ENCODE measurements around the gene CYP46A1. TPM values are rescaled to one million over a fixed set of nuclear protein-coding genes. Genes with fewer than 3 reads are reported as not detected.

The CYP46A1 gene
- total RNA-seq, 3 donors from 2014 or later: 0.08 to 0.32 (median 0.14) TPM

DNA sequence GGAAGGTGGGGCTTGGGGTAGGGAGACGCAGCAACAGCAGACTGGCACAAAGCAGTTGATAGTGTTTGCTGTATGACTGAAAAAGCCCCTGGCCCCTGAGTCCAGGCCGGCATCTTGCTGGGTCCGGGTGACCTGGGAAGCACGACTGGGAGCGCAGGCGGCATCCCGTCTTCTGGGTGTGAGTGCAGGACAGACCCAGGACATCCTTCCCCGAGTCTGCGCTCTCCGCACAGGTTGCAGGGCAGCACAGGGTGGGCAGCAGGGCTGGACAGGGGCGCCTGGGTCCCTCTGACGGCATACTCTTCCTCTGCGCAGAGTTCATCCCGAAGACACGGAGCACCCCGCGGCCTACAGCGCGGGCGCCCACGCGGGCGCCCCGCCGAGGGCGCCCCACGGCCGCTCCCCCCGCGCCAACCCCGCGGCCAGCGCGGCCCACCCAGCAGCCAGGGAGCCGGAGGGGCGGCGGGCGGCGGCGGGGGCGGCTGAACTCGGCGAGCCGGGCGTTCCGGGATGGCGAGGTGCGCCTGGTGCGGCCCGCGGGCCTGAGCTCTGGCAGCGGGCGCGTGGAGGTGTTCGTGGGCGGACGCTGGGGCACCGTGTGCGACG lies 9.2 kb upstream of the CYP46A1 start:
- H3K4me3 Mint-ChIP-seq: no peak overlapping the region
- H3K9me3 Mint-ChIP-seq: no peaks in the 10 kb centered on the region
- no peaks in the 10 kb centered on the region for H3K36me3 Mint-ChIP-seq (ENCODE audit: insufficient read depth)
- ATAC-seq (no peak), DNase-seq (no peak)
- H3K4me1 Mint-ChIP-seq (ENCODE audit: low read depth): peaks cover 21% of the 10 kb centered on the region
- peaks cover 16% of the 10 kb centered on the region for H3K27me3 Mint-ChIP-seq (ENCODE audit: low read depth)

DNA sequence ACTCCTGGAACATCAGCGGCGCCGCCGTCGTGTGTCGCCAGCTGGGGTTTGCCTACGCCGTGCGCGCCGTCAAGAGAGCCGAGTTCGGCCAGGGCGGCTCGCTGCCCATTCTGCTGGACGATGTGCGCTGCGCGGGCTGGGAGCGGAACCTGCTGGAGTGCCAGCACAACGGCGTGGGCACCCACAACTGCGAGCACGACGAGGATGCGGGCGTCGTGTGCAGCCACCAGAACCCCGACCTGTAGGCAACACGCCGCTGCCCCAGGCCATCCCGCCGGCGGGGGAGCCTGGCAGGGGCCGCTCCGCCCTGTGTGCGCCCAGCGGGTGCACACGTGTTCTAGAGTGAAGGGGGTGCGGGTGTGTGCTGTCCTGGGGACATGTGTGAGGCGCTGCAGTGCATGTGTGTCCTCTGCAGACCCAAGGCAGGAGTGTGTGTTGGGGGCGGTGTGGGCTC lies 8.7 kb upstream of the CYP46A1 start:
- no peak for DNase-seq
- H3K36me3 Mint-ChIP-seq (ENCODE audit: insufficient read depth): no peaks in the 10 kb centered on the region
- no peak overlapping the region for H3K4me3 Mint-ChIP-seq
- no peaks in the 10 kb centered on the region for H3K9me3 Mint-ChIP-seq
- no peak for ATAC-seq
- H3K4me1 Mint-ChIP-seq (ENCODE audit: low read depth): peaks cover 21% of the 10 kb centered on the region
- H3K27me3 Mint-ChIP-seq (ENCODE audit: low read depth): peaks cover 16% of the 10 kb centered on the region

GRCh38 chr14:99675951-99676350 lies 8.1 kb upstream of the CYP46A1 start:
- Mint-ChIP-seq H3K9me3 (no peaks in the 10 kb centered on the region), H3K36me3 (ENCODE audit: insufficient read depth) (no peaks in the 10 kb centered on the region), H3K4me3 (no peak overlapping the region), H3K27me3 (ENCODE audit: low read depth) (peaks cover 16% of the 10 kb centered on the region), H3K4me1 (ENCODE audit: low read depth) (peaks cover 21% of the 10 kb centered on the region)
- DNase-seq: no peak
- no peak for ATAC-seq

DNA sequence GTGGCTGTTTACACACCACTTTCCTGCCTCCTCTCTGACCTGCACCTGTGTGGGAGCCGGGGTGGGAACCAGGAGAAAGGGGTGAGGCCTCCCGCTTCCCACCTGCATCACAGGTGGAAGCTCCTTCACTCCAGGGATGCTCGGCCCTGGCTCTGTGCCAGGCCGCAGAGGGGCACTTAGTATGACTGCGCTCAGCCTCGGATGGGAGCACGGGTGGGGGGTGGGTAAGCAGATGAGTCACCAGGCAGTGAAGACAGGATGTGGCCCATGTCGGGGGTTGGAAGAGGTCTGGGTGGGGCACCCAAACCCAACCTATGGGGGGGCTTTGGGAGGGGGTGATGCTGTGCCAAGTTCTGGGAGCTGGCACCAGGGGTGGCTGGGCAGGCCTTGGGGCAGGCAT lies 7.4 kb upstream of the CYP46A1 start:
- H3K27me3 Mint-ChIP-seq (ENCODE audit: low read depth): peaks cover 16% of the 10 kb centered on the region
- DNase-seq (no peak), ATAC-seq (no peak)
- no peaks in the 10 kb centered on the region for H3K9me3 Mint-ChIP-seq
- no peak overlapping the region for H3K4me3 Mint-ChIP-seq
- H3K4me1 Mint-ChIP-seq (ENCODE audit: low read depth): peaks cover 21% of the 10 kb centered on the region
- H3K36me3 Mint-ChIP-seq (ENCODE audit: insufficient read depth): no peaks in the 10 kb centered on the region

- Mint-ChIP-seq H3K4me1 (ENCODE audit: low read depth) (peaks cover 19% of the 10 kb centered on the region), H3K27me3 (ENCODE audit: low read depth) (peaks cover 15% of the 10 kb centered on the region), H3K36me3 (ENCODE audit: insufficient read depth) (no peaks in the 10 kb centered on the region), H3K9me3 (no peaks in the 10 kb centered on the region), H3K4me3 (no peak overlapping the region)
- DNase-seq: no peak
- ATAC-seq: no peak
Observed at GRCh38 chr14:99677231-99678140, 6.6 kb upstream of the CYP46A1 start.

DNA sequence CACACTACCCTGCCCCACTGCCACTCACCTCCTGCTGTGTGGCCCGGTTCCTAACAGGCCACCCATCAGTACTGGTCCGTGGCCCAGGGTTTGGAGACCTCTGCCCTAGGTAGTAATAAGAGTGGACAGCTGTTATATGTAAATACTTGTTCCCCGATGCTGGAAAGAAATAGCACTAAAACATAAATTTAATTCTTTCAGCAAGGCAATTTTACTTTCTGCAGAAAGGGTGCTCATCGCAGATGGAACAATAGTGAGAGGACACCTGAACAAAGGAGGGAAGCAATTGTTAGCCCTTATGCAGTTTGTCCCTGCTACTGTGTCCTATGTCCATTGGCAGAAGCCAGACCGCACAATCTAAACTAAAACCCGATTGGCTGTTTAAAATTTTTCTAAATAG lies 5.9 kb upstream of the CYP46A1 start:
- DNase-seq: no peak
- Mint-ChIP-seq H3K9me3 (no peaks in the 10 kb centered on the region), H3K36me3 (ENCODE audit: insufficient read depth) (no peaks in the 10 kb centered on the region), H3K4me1 (ENCODE audit: low read depth) (peaks cover 15% of the 10 kb centered on the region), H3K27me3 (ENCODE audit: low read depth) (peaks cover 10% of the 10 kb centered on the region), H3K4me3 (no peak overlapping the region)
- ATAC-seq: no peak

GRCh38 chr14:99679111-99679510 lies 5.0 kb upstream of the CYP46A1 start:
- Mint-ChIP-seq H3K27me3 (ENCODE audit: low read depth) (peaks cover 8% of the 10 kb centered on the region), H3K9me3 (no peaks in the 10 kb centered on the region), H3K4me3 (no peak overlapping the region), H3K4me1 (ENCODE audit: low read depth) (peaks cover 16% of the 10 kb centered on the region), H3K36me3 (ENCODE audit: insufficient read depth) (no peaks in the 10 kb centered on the region)
- ATAC-seq (no peak), DNase-seq (no peak)

GRCh38 chr14:99679543-99679942 lies 4.6 kb upstream of the CYP46A1 start:
- peaks cover 4% of the 10 kb centered on the region for H3K27me3 Mint-ChIP-seq (ENCODE audit: low read depth)
- no peak overlapping the region for H3K4me3 Mint-ChIP-seq
- no peaks in the 10 kb centered on the region for H3K36me3 Mint-ChIP-seq (ENCODE audit: insufficient read depth)
- H3K4me1 Mint-ChIP-seq (ENCODE audit: low read depth): peaks cover 16% of the 10 kb centered on the region
- DNase-seq (no peak), ATAC-seq (no peak)
- H3K9me3 Mint-ChIP-seq: no peaks in the 10 kb centered on the region

DNA sequence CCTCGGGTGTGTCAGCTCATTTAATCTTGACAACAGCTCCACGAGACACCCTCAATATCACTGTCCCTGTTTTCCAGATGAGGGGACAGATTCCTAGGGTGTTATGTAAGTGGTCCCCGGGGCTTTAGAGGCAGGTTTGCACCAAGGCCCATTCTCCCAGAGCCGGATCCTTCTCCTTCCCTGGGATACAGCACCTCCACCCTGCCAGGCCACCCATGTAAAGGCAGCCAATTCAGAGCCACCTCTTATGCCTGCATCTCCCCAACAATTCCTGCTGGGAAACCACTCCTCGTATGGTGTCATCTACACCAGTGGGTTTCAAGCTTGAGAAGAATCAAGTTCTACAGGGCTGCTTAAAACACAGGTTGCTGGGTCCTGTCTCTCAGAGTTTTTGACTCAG lies 4.1 kb upstream of the CYP46A1 start:
- no peak for ATAC-seq
- H3K9me3 Mint-ChIP-seq: no peaks in the 10 kb centered on the region
- peaks cover 2% of the 10 kb centered on the region for H3K27me3 Mint-ChIP-seq (ENCODE audit: low read depth)

DNA sequence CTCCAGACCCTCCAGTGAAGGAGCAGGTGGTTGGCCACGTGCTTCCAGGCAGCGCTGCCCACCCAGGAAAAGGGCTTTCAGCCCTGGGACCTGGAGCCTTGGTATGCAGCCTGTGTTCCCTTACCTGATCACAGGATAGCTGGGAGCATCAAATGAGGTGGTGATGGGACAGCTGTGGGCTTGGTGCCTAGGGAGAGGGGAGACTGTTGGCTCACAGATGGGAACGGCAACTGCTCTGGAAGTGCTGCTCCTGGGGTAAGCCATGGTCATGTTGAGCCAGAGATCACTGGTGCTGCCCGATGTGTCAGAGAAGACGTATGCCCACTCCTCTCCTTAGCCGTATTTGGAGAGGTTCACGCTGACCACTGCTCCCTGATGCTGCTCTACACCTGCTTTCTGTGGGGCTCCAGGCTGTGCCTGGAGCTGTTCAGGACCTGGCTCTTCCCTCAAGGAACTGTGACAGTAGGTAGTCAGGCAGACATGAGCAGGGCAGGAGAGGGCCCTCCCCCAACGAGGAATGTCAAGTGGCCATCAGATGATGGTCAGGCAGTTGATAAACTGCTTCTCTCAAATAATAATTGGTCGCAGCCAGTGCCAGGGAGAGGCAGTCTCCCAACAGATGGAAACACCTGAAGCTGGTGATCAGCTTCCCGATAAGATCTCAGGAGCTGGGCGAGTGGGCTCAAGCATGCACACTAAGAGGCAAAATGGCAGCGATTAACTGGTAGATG lies 2.8 kb upstream of the CYP46A1 start:
- no peak for ATAC-seq
- Mint-ChIP-seq H3K9me3 (no peaks in the 10 kb centered on the region), H3K36me3 (ENCODE audit: insufficient read depth) (no peaks in the 10 kb centered on the region), H3K4me3 (no peak overlapping the region), H3K4me1 (ENCODE audit: low read depth) (peaks cover 15% of the 10 kb centered on the region), H3K27me3 (ENCODE audit: low read depth) (peaks cover 3% of the 10 kb centered on the region)
- DNase-seq: no peak

More for the DNA sequence above, 4.1 kb upstream of the CYP46A1 start:
- H3K36me3 Mint-ChIP-seq (ENCODE audit: insufficient read depth): no peaks in the 10 kb centered on the region
- peaks cover 16% of the 10 kb centered on the region for H3K4me1 Mint-ChIP-seq (ENCODE audit: low read depth)
- no peak for DNase-seq
- no peak overlapping the region for H3K4me3 Mint-ChIP-seq

DNA sequence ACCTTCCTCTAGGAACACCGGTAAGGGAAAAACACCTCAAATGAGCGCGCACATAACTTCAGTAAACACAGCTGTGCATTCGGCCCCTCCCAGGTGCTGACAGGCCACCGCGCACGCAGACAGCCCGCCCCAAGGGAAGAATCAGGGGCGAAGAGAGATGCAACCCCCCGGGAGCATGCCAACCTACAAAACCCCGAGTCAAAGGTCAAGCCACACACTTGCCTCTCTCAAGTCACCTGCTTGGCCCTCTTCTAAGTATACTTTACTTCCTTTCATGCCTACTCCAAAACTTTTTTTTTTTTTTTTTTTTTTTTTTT lies 2.3 kb upstream of the CYP46A1 start:
- DNase-seq (no peak), ATAC-seq (no peak)
- peaks cover 3% of the 10 kb centered on the region for H3K27me3 Mint-ChIP-seq (ENCODE audit: low read depth)
- peaks cover 9% of the 10 kb centered on the region for H3K4me1 Mint-ChIP-seq (ENCODE audit: low read depth)
- H3K36me3 Mint-ChIP-seq (ENCODE audit: insufficient read depth): no peaks in the 10 kb centered on the region
- H3K9me3 Mint-ChIP-seq: no peaks in the 10 kb centered on the region
- no peak overlapping the region for H3K4me3 Mint-ChIP-seq

- Mint-ChIP-seq H3K9me3 (no peaks in the 10 kb centered on the region), H3K36me3 (ENCODE audit: insufficient read depth) (no peaks in the 10 kb centered on the region), H3K27me3 (ENCODE audit: low read depth) (peaks cover 12% of the 10 kb centered on the region), H3K4me3 (peak overlapping the region; percentile 91), H3K4me1 (ENCODE audit: low read depth) (peaks cover 13% of the 10 kb centered on the region)
- ATAC-seq (peak; percentile 27), DNase-seq (peak; percentile 80)
Observed at GRCh38 chr14:99682809-99683618, 1.1 kb upstream of the CYP46A1 start.

DNA sequence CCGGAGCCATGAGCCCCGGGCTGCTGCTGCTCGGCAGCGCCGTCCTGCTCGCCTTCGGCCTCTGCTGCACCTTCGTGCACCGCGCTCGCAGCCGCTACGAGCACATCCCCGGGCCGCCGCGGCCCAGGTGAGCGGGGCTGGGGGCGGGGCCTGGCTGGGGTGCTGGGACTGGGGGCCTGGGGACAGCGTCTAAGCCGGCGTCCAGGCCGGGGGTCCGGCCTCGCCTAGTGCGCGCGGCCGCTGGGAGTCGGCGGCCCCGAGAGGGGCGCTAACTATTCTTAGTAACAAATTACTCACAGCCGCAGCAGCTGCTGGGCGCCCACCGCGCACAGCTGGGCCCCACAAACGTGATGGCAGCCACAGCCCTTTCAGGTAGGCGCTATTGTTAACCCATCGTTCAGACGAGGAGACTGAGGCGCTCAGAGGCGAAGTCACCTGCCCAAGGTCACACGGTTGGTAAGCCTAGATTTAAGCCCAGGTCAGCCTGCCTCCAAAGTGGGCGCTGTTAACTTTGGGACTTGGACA lies 374 bp downstream of the CYP46A1 start:
- ATAC-seq: peak; percentile 31 to 32
- Mint-ChIP-seq H3K36me3 (ENCODE audit: insufficient read depth) (no peaks in the 10 kb centered on the region), H3K27me3 (ENCODE audit: low read depth) (peaks cover 24% of the 10 kb centered on the region)

GRCh38 chr14:99685151-99685591 lies 1.1 kb downstream of the CYP46A1 start:
- ATAC-seq (no peak), DNase-seq (no peak)
- no peaks in the 10 kb centered on the region for H3K9me3 Mint-ChIP-seq
- H3K4me1 Mint-ChIP-seq (ENCODE audit: low read depth): peaks cover 21% of the 10 kb centered on the region
- H3K4me3 Mint-ChIP-seq: peak overlapping the region; percentile 64
- H3K36me3 Mint-ChIP-seq (ENCODE audit: insufficient read depth): no peaks in the 10 kb centered on the region
- peaks cover 31% of the 10 kb centered on the region for H3K27me3 Mint-ChIP-seq (ENCODE audit: low read depth)

More for the DNA sequence above, 374 bp downstream of the CYP46A1 start:
- Mint-ChIP-seq H3K9me3 (no peaks in the 10 kb centered on the region), H3K4me3 (no peak overlapping the region), H3K4me1 (ENCODE audit: low read depth) (peaks cover 21% of the 10 kb centered on the region)
- DNase-seq: no peak

All from activated T-cell treated with anti-CD3 and anti-CD28 coated beads, Interleukin-2, amount 50 U/mL, for 4 hours (primary cell).